Pancreas (tissue), 10 donors: ENCODE results near the gene OLFML1. TPM values are rescaled to one million over a fixed set of nuclear protein-coding genes. Genes with fewer than 3 reads are reported as not detected.

Source experiments
- ATAC-seq, 4 donors: fragments of 200-7000 bp; cut with Tn5 transposase; one replicate each; pipeline versions ENCODE4 v1.8.0 to v1.9.1; 2020; ENCODE audit warnings: mild to moderate bottlenecking in 4 of 4, moderate library complexity in 4 of 4
- DNase-seq, 6 donors: peaks; one replicate each; pipeline ENCODE4 v3.0.0-alpha.2; 2020
- FAIRE-seq: peaks from 2 replicates; lab custom pipeline; 2012; peaks lifted over from hg19 to GRCh38; lab: Jason Lieb, UNC
- H3K27ac ChIP-seq, 4 donors: fragments of 200-600 bp; sonication (generic); 1 replicate in 3 of 4; 2 replicates in 1 of 4; pipeline versions ENCODE4 v1.5.0 to v1.8.0; 2020
- H3K27me3 ChIP-seq, 4 donors: fragments of 200-600 bp; one replicate each; pipeline ENCODE4 v1.8.0; 2021
- H3K36me3 ChIP-seq, 3 donors: fragments of 200-600 bp; sonication (generic) in 1 of 3; one replicate each; pipeline versions ENCODE4 v1.5.0 to v1.8.0; 2020 to 2021
- H3K4me1 ChIP-seq, 3 donors: fragments of 200-600 bp; one replicate each; pipeline ENCODE4 v1.8.0; 2021
- H3K4me3 ChIP-seq, 4 donors: fragments of 200-600 bp; sonication (generic) in 2 of 4; one replicate each; pipeline versions ENCODE4 v1.5.0 to v1.8.0; 2020 to 2021
- H3K9me3 ChIP-seq, 4 donors: fragments of 200-600 bp; one replicate each; pipeline ENCODE4 v1.8.0; 2021
- WGBS, 2 donors: extraction: QIAGEN DNeasy Blood & Tissue Kit; methylation state at CpG; one replicate each; pipeline ENCODE4 v1.1.7; 2013; 5-methylcytosine and 5-hydroxymethylcytosine counted together
- intact Hi-C, 3 donors: fragments of 100-400 bp; cut with DNase I; formaldehyde crosslinking; loops; one replicate each; pipeline versions ENCODE4 v1.11.1 to v1.14.2; 2022
- polyA plus RNA-seq, 2 donors: library from polyadenylated mRNA; stranded (reverse); fragments of 200-250 nt; gene quantifications; one replicate each; pipeline ENCODE4 v1.2.3, GENCODE V29; 2013
- total RNA-seq, 6 donors: library from RNA; stranded (reverse); fragmentation: NEBNext Ultra II Directional in 4 of 6; extraction: Animal tissue kit (Norgen Biotek cat#: 25700) in 4 of 6; gene quantifications; one replicate each; pipeline versions ENCODE4 v1.2.1 to v1.2.4, GENCODE V29; 2021 to 2023
- TF ChIP-seq, protein P1 (sequence below), 4 donors: fragments of 200-600 bp; sonication (generic) in 3 of 4; IDR thresholded peaks; one replicate each; pipeline versions ENCODE4 v1.5.0 to v1.8.0; 2021; ENCODE audit warnings: antibody characterized with exemption in 4 of 4
- donor health status: healthy with polysubstance abuse.
- donor health status: DM: no; HTN: no; CAD: no; lungs with moderate emphysema.
- donor health status: DM: no; HTN: no; CAD: no.
- donor health status: control.
- donor health status: control.
- donor health status: Bipolar disorder and iron deficiency.
- donor health status: DM: yes; HTN: yes; CAD: no.
- donor health status: DM: no; HTN: no; CAD: no.
- donor health status: DM: no; HTN: no; CAD: no.
- donor health status: DM: yes; HTN: yes; CAD: no.

The OLFML1 gene
- total and polyA plus RNA-seq, 8 donors, result 0.32 to 7.0 (median 0.99) TPM

DNA sequence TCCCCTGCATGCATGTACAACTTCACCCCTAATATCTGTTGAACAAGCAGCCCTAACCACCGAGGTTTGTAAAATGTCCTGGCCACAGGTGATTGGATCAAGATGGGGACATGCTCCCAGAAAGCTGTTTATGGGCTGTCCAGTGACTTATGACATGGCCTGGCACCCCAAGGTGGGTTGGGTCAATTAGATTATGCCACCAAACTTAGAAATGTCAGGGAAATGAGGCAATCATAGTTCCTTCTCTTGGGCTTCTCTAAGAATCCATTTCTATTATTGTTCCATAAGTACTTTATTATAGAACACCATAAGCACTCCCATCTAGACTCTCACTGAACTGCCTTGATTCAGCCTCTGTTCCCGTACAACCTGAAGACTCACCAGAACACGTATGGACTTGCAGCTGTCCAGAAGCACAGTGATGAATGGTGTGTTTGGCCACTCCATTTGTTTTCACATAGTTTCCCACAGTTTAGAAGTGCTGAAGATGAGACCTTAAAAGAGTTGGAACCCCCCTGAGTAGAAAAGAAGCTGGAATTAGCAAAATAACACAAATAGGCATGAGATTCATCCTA lies 45.5 kb upstream of the OLFML1 start:
- TF ChIP-seq, protein P1, sequence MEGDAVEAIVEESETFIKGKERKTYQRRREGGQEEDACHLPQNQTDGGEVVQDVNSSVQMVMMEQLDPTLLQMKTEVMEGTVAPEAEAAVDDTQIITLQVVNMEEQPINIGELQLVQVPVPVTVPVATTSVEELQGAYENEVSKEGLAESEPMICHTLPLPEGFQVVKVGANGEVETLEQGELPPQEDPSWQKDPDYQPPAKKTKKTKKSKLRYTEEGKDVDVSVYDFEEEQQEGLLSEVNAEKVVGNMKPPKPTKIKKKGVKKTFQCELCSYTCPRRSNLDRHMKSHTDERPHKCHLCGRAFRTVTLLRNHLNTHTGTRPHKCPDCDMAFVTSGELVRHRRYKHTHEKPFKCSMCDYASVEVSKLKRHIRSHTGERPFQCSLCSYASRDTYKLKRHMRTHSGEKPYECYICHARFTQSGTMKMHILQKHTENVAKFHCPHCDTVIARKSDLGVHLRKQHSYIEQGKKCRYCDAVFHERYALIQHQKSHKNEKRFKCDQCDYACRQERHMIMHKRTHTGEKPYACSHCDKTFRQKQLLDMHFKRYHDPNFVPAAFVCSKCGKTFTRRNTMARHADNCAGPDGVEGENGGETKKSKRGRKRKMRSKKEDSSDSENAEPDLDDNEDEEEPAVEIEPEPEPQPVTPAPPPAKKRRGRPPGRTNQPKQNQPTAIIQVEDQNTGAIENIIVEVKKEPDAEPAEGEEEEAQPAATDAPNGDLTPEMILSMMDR (IDR thresholded peaks at IDR 0.05), result no peak
- FAIRE-seq (no peak), DNase-seq (no peak), ATAC-seq (no peak)
- Histone ChIP-seq H3K27me3 (no peaks in the 10 kb centered on the region), H3K4me3 (no peak overlapping the region), H3K4me1 (no peaks in the 10 kb centered on the region), H3K9me3 (no peaks in the 10 kb centered on the region), H3K36me3 (no peaks in the 10 kb centered on the region), H3K27ac (no peak overlapping the region)
- WGBS, 2 donors, result 92 to 95% methylated on average over 3 of the region's 3 CpGs
- intact Hi-C loops, result loop anchor here in 1 of 3 donors (5.0 kb wide), 1 partner anchor 343 kb away; no protein-coding TSS in a partner anchor

DNA sequence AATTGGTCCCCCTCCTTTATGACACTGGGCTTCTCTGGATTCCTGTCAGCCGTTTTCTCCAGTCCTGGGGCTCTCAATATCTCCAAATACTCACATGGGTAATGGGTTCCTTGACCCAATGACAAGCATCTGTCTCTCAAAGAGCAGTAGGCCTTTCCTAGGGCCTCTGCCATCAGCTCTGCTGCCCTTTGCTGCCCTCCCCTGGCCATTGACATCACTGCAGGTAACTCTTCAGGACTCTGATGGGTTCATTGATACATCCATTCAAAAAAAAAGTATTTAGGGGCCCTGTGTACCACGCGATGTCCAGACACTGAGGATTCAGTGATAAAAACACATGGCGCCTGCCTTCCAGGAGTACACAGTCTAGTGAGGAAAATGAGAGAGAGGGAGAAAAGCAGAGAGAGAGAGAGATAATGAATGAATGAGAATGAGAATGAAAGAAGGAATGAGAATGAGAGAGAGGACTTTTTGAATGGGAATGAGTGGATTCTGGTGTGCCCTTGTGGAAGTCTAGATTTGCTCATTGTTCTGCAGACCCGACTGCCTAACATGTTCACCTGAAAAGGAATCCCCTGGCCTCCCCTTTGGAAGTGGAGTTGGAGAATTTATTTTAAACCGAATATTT lies 42.6 kb upstream of the OLFML1 start:
- intact Hi-C loops, result loop anchor here in 1 of 3 donors (5.0 kb wide), 1 partner anchor 345 kb away; no protein-coding TSS in a partner anchor
- Histone ChIP-seq H3K4me1 (peaks cover 0 to 8% (median 7%) of the 10 kb centered on the region in 3 donors), H3K9me3 (no peaks in the 10 kb centered on the region), H3K4me3 (no peak overlapping the region), H3K36me3 (no peaks in the 10 kb centered on the region), H3K27me3 (no peaks in the 10 kb centered on the region), H3K27ac (no peak overlapping the region)
- ATAC-seq (peak; percentile 58 to 89 (median 88)), FAIRE-seq (no peak), DNase-seq (peak in 5 of 6 donors; percentile 26 to 86 (median 70))
- TF ChIP-seq, protein P1 (IDR thresholded peaks at IDR 0.05), result peak; percentile 60 to 82 (median 76)
- WGBS, 2 donors, result 24 to 30% methylated on average over 6 of the region's 6 CpGs

DNA sequence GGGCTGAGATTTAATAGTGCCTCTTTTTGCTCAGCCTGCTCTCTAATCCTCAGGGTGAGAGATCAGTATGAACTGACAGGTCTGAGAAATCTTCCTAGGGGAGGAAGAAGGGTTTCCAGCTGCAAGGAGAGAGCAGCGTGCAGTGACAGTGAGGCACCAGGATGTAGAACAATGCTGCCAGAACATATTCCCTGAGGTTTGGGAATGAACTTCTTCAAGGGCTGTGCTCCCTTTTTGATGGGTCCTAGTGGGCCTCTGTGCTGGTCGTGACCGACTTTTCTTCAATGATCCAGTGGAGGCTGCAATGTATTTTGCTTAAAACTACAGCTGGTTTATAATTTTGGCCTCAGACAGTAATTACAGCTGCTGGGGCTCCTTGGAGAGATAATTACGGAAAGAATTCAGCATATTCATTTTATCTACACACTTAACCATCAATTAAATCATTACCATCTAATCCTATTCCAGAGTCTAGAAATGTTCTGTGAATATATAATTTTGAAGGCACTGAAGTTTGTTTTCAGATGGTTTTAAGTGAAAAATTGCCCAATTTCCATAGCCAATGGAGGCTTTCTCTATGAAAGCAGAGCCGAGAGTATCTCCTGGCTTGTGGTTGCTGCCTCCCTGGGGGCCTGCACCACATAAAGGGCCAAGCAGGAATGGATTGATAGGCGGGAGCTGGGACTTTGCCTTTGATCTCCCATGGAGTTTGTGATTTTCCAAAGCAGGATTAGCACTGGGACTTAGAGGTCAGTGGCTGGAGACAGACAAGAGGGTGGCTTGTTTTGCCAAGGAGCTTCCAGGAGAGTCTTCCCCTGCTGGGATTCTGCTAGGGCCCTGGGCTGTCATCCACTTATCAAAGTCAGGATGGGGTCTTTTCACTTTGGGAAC lies 41.0 kb upstream of the OLFML1 start:
- Histone ChIP-seq H3K4me1 (peaks cover 0 to 8% (median 7%) of the 10 kb centered on the region in 3 donors), H3K4me3 (no peak overlapping the region), H3K27ac (no peak overlapping the region), H3K27me3 (no peaks in the 10 kb centered on the region), H3K36me3 (no peaks in the 10 kb centered on the region), H3K9me3 (no peaks in the 10 kb centered on the region)
- intact Hi-C loops, result loop anchor here in 1 of 3 donors (5.0 kb wide), 1 partner anchor 347 kb away; no protein-coding TSS in a partner anchor
- TF ChIP-seq, protein P1 (IDR thresholded peaks at IDR 0.05), result no peak
- no peak for FAIRE-seq
- 83 to 92% methylated on average over 6 of the region's 6 CpGs for WGBS, 2 donors
- no peak for DNase-seq
- ATAC-seq, result no peak

DNA sequence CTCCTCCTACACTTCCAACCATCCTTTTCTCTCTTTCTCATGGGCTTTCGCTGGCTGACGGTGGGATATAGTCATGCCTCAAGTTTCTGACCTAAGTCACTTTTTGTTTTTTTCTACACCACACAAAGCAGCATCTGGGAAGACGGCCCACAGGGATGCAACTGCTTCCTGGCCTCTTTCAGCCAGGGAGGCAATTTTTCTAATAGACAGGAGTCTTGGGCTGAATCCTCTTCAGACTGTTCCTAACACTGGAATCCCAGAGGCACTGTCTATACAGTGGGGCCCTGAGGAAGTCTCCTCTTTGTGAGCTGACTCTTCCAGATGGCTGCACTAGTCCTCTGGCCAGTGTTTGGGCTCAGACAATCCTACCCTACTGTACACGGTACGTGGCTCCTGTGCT lies 39.7 kb upstream of the OLFML1 start:
- peaks cover 0 to 12% (median 7%) of the 10 kb centered on the region in 3 donors for H3K4me1 ChIP-seq
- TF ChIP-seq, protein P1 (IDR thresholded peaks at IDR 0.05), result no peak
- no peak overlapping the region for H3K4me3 ChIP-seq
- H3K27me3 ChIP-seq, result no peaks in the 10 kb centered on the region
- DNase-seq (no peak), ATAC-seq (no peak), FAIRE-seq (no peak)
- 77 to 83% methylated on average over 5 of the region's 5 CpGs for WGBS, 2 donors
- no peaks in the 10 kb centered on the region for H3K9me3 ChIP-seq
- no peaks in the 10 kb centered on the region for H3K36me3 ChIP-seq
- intact Hi-C loops, result no loop called here
- H3K27ac ChIP-seq, result no peak overlapping the region
